ENCODE data around the gene KLRG1.

KLRG1 gene

DNA sequence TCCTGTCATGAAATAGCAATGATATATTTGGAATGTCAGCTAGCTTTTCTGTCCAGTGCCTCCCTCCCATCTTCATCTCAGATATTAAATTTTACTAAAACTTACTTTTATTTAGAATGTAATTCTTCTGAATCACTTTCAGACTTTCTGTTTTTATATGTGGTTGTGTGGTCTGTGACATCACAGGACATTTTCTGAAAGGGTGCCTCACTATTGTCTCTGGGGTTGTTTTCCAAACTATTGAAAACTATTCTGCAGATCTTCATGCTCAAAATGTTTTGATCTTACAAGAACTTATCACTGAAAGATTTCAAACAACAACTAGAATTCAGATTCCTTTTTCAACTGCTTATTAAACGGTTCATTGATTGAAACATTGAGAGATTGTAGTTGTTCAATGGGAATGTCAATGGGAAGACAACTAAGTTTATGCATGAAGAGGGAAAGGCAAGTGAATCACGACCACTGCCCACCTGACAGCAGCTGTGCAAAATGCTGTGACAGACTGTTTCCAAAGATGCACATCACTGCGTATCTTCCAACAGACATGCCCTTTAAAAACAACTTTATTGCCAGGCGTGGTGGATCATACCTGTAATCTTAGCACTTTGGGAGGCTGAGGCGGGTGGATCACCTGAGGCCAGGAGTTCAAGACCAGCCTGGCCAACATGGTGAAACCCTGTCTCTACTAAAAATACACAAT is 51.3 kb downstream of the KLRG1 start:
- no peak for DNase-seq (ENCODE audit: low read depth)

- DNase-seq (ENCODE audit: low read depth), result no peak
Observed at GRCh38 chr12:9041321-9041720, 52.0 kb downstream of the KLRG1 start.

- no peak for DNase-seq (ENCODE audit: low read depth)
Observed at GRCh38 chr12:9043766-9044165, 54.4 kb downstream of the KLRG1 start.

- no peak for DNase-seq (ENCODE audit: low read depth)
Observed at GRCh38 chr12:9047105-9047504, 57.8 kb downstream of the KLRG1 start.

GRCh38 chr12:9048930-9049329 is 59.6 kb downstream of the KLRG1 start:
- no peak for DNase-seq (ENCODE audit: low read depth)

GRCh38 chr12:9049520-9050133 is 60.3 kb downstream of the KLRG1 start:
- DNase-seq (ENCODE audit: low read depth), result peak; percentile 62

DNA sequence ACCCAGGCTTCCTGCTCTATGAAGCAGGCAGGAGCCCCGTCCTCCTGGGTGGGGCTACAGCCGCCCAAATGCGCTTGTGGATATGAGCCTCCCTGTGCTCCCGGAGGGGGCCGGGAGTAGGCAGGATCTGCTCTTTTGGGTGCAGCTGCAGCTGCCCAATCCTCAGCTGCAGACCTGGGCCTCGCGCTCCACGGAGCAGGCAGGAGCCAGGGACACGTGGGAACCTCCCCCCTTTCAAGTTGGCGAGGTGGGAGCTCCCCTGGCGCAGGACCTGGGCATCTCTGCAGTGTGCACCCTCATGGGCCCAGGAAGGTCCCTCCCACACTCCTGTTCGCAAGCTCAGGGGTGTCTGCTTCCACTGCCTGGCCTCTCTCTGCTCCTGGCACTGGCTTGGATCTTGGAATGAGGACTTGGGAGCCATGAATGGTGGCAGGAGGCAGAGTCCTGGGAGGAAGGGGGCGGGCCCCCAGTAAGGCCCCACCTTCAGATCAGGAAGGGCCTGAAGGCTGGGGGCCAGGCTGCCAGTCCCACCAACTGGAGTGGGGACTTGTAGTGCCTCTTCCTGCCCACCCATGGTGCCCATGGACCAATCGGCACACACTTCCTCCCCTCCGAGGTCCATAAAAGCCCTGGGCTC is 61.3 kb downstream of the KLRG1 start:
- DNase-seq (ENCODE audit: low read depth), result no peak

DNA sequence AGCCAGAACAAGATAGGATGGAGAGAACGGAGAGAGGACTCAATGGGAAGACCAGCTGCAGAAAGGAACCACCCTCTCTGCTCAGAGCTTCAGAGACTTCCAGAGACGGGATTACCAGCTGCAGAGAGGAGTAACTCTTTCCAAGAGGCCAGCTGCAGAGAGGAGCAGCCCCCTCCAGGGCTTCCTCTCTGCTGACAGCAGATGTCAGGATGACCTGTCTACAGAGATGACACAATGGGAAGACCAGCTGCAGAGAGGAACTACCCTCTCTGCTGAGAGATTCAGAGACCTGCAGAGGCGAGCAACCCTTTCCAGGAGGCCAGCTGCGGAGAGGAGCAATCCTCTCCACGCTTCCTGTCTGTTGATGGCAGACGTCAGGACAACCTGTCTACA is 61.8 kb downstream of the KLRG1 start:
- DNase-seq (ENCODE audit: low read depth), result no peak

DNA sequence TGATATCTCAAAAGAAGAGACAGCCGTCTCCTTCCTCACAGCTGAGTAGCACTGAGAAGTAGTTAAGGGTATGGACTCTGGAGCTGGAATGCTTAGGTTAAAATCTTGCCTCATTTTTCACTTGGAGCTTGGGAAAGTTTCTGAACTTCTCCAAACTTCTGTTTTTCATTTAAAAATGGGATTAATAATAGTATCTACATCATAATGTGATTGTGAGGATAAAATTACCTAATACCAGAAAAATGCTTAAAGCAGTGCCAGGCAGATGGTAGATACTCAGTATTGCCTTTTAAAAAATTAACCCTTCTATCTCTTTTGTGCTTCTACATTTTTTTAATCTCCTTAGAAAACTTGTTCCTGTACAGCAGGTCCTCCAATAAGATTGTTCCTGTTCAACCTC is 63.3 kb downstream of the KLRG1 start:
- DNase-seq (ENCODE audit: low read depth), result no peak
